ENCODE measurements around the gene ABCB11.

DNA sequence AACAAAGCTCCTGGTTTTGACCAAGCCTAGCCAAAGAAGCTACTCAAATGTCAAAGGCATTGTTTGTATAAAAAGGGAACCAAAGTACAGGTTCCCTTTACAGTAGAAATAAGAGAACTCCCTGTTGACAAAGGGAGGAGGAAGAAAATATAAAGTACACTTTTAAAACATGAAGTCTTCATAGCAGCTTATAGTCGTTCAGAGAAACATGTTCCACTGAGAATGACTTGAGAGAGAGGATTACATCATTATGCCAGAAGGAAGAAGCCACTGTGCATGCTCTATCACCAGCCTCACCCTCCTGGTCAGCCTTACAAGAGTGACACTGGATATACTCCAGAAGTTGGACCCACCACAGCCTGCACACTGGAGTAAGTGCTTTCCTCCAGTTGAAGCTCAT is 35.8 kb upstream of the ABCB11 start:
- TF ChIP-seq, protein P1, sequence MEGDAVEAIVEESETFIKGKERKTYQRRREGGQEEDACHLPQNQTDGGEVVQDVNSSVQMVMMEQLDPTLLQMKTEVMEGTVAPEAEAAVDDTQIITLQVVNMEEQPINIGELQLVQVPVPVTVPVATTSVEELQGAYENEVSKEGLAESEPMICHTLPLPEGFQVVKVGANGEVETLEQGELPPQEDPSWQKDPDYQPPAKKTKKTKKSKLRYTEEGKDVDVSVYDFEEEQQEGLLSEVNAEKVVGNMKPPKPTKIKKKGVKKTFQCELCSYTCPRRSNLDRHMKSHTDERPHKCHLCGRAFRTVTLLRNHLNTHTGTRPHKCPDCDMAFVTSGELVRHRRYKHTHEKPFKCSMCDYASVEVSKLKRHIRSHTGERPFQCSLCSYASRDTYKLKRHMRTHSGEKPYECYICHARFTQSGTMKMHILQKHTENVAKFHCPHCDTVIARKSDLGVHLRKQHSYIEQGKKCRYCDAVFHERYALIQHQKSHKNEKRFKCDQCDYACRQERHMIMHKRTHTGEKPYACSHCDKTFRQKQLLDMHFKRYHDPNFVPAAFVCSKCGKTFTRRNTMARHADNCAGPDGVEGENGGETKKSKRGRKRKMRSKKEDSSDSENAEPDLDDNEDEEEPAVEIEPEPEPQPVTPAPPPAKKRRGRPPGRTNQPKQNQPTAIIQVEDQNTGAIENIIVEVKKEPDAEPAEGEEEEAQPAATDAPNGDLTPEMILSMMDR (IDR thresholded peaks at IDR 0.05 in 4 of 5, conservative IDR thresholded peaks at IDR 0.05 in 1 of 5), result no peak
- TF ChIP-seq POLR2A (IDR thresholded peaks at IDR 0.05), result no peak

Measured in gastrocnemius medialis (tissue), 4 donors.